Left lung (tissue), 10 donors: Measurements from ENCODE around the gene NAV3. TPM values are rescaled to one million over a fixed set of nuclear protein-coding genes. Genes with fewer than 3 reads are reported as not detected.

ENCODE experiments used
- ATAC-seq: fragments of 200-7000 bp; cut with Tn5 transposase; one replicate; pipeline ENCODE4 v1.9.1; 2020; ENCODE audit warnings: moderate library complexity
- DNase-seq, 4 donors: peaks; one replicate each; pipeline ENCODE4 v3.0.0-alpha.2; 2013 to 2020
- H3K27ac ChIP-seq, 2 donors: fragments of 200-600 bp; sonication (generic) in 1 of 2; one replicate each; pipeline versions ENCODE4 v1.5.0 to v1.8.0; 2020 to 2021
- H3K27me3 ChIP-seq, 2 donors: fragments of 200-600 bp; sonication (generic) in 1 of 2; one replicate each; pipeline versions ENCODE4 v1.5.0 to v1.8.0; 2020 to 2021
- H3K36me3 ChIP-seq, 2 donors: fragments of 200-600 bp; sonication (generic) in 1 of 2; one replicate each; pipeline versions ENCODE4 v1.5.0 to v1.8.0; 2020 to 2021
- H3K4me1 ChIP-seq, 2 donors: fragments of 200-600 bp; one replicate each; pipeline ENCODE4 v1.8.0; 2021
- H3K4me3 ChIP-seq, 2 donors: fragments of 200-600 bp; sonication (generic) in 1 of 2; one replicate each; pipeline versions ENCODE4 v1.5.0 to v1.8.0; 2020 to 2021; ENCODE audit warnings: mild to moderate bottlenecking in 1 of 2
- H3K9me3 ChIP-seq, 2 donors: fragments of 200-600 bp; sonication (generic) in 1 of 2; one replicate each; pipeline versions ENCODE4 v1.5.0 to v1.8.0; 2020 to 2021
- intact Hi-C, 2 donors: fragments of 100-400 bp; cut with DNase I; formaldehyde crosslinking; loops; one replicate each; pipeline versions ENCODE4 v1.11.2 to v1.14.2; 2022
- polyA plus RNA-seq, 6 donors: library from polyadenylated mRNA; unstranded; fragments of 120-200 nt; gene quantifications; one replicate each; pipeline ENCODE4 v1.2.1, GENCODE V29; 2013; ENCODE audit not compliant: insufficient read length in 6 of 6
- total RNA-seq, 2 donors: library from RNA; stranded (reverse); fragmentation: NEBNext Ultra II Directional; extraction: Animal tissue kit (Norgen Biotek cat#: 25700); gene quantifications; one replicate each; pipeline ENCODE4 v1.2.1, GENCODE V29; 2021
- TF ChIP-seq, protein P1 (sequence below), 2 donors: fragments of 200-600 bp; sonication (generic) in 1 of 2; IDR thresholded peaks; one replicate each; pipeline versions ENCODE4 v1.5.0 to v1.8.0; 2021; ENCODE audit warnings: antibody characterized with exemption in 2 of 2
- donor health status: DM: no; HTN: yes; CAD: no.
- donor health status: DM: no; HTN: no; CAD: no.

Gene NAV3
- total and polyA plus RNA-seq, 8 donors: 5.2 to 10.8 (median 6.8) TPM

DNA sequence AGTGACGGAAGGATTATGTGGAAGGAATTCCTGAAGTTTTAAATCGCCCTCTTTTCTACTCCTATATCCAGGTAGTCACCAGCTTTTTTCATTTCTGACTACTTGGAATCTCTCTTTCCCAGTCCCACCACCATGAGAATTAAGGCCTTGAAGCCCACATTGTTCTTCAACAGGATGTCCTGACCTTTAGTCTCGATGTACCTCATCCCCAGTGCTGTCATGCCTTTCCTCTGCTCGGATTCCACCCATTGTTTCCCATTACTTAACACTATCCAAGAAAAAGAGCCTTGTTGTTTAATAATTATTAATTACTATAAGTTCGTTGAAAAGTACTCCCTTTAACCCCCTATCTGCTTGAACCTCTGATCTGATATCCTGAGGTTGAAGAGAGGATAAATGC is 44.0 kb upstream of the NAV3 start:
- Histone ChIP-seq H3K4me3 (no peak overlapping the region), H3K27ac (no peak overlapping the region), H3K4me1 (no peaks in the 10 kb centered on the region), H3K36me3 (no peaks in the 10 kb centered on the region), H3K9me3 (no peaks in the 10 kb centered on the region), H3K27me3 (no peaks in the 10 kb centered on the region)
- TF ChIP-seq, protein P1, sequence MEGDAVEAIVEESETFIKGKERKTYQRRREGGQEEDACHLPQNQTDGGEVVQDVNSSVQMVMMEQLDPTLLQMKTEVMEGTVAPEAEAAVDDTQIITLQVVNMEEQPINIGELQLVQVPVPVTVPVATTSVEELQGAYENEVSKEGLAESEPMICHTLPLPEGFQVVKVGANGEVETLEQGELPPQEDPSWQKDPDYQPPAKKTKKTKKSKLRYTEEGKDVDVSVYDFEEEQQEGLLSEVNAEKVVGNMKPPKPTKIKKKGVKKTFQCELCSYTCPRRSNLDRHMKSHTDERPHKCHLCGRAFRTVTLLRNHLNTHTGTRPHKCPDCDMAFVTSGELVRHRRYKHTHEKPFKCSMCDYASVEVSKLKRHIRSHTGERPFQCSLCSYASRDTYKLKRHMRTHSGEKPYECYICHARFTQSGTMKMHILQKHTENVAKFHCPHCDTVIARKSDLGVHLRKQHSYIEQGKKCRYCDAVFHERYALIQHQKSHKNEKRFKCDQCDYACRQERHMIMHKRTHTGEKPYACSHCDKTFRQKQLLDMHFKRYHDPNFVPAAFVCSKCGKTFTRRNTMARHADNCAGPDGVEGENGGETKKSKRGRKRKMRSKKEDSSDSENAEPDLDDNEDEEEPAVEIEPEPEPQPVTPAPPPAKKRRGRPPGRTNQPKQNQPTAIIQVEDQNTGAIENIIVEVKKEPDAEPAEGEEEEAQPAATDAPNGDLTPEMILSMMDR (IDR thresholded peaks at IDR 0.05): no peak
- intact Hi-C loops: no loop called here
- ATAC-seq (no peak), DNase-seq (no peak)

DNA sequence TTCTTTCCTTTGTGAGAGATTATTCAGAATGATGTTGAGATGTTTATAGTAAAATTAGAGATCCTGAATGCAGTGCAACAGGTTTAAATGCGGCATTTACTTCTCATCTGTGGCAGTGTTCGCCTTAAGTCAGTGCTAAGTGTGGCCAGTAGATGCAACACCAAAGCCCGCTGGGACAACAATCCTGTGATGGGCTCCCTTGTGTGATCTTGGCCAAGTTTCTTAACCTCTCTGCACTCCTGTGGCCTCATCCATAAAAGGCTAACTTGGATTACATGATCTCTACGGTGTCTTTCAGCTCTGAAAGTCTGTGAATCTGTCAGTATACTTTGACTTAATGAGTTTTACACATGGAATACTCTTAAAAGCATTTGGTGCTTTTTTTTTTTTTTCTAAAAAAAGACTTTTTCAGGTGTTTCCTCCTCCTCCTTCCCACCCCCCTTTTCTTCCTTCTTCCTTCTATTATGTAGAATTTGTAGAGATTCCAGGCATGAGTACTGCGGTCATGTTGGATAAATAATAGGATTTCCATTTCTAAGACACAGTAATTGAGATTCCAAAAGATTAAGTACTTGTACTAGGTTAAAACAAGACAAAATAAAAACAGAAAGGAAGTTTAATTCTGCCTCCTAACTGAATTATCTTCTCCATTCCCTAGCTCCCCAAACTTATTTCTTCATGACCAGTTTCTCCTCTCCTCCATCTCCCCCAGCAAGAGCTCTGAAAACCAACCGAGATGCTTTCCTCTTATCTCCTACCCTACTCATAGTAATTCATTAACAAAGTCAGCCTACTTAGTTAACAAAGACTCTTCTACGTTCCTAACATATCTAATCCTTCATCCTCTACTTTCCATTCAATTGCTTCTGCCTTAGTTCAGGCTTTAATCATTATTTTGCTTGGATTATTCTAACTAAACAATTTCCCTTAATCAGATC is 42.2 kb upstream of the NAV3 start:
- Histone ChIP-seq H3K36me3 (no peaks in the 10 kb centered on the region), H3K4me1 (no peaks in the 10 kb centered on the region), H3K4me3 (no peak overlapping the region), H3K27me3 (no peaks in the 10 kb centered on the region), H3K27ac (no peak overlapping the region), H3K9me3 (no peaks in the 10 kb centered on the region)
- DNase-seq (no peak), ATAC-seq (no peak)
- TF ChIP-seq, protein P1 (IDR thresholded peaks at IDR 0.05): no peak
- intact Hi-C loops: no loop called here

DNA sequence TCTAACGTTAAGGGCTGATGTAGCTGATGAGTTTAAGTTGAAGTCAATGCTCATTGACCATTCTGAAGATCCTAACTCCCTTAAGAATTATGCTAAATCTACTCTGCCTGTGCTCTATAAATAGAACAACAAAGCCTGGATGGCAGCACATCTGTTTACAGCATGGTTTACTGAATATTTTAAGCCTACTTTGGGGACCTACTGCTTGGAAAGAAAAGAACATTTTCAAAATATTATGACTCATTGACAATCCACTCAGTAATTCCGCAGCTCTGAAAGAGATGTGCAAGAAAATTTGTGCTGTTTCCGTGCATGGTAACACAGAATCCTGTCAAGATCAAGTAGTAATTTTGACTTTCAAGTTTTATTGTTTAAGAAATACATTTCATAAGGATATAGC is 35.0 kb upstream of the NAV3 start:
- no peaks in the 10 kb centered on the region for H3K9me3 ChIP-seq
- ATAC-seq: no peak
- TF ChIP-seq, protein P1 (IDR thresholded peaks at IDR 0.05): no peak

DNA sequence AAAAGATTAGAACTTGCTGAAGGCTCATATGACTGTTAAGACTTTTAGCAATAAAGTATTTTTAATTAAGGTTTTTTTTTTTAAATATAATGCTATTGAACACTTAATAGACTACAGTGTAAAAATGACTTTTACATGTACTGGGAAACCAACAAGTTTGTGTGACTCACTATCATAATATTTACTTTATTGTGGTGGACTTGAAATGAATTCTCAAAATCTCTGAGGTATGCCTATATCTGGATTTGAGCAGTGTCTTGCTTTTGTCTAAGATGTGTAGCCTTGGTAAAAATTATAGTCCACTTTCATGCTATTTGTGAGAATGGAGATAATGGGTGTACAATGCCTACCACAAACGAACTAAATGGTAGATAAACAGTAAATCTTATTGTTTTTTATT is 33.9 kb upstream of the NAV3 start:
- H3K27me3 ChIP-seq: no peaks in the 10 kb centered on the region
- no peaks in the 10 kb centered on the region for H3K9me3 ChIP-seq
- no peaks in the 10 kb centered on the region for H3K36me3 ChIP-seq
- H3K27ac ChIP-seq: no peak overlapping the region
- no peak overlapping the region for H3K4me3 ChIP-seq
- H3K4me1 ChIP-seq: no peaks in the 10 kb centered on the region
- ATAC-seq (no peak), DNase-seq (no peak)
- intact Hi-C loops: no loop called here
- TF ChIP-seq, protein P1 (IDR thresholded peaks at IDR 0.05): no peak

More for the DNA sequence above, 35.0 kb upstream of the NAV3 start:
- intact Hi-C loops: no loop called here
- Histone ChIP-seq H3K4me3 (no peak overlapping the region), H3K4me1 (no peaks in the 10 kb centered on the region), H3K27me3 (no peaks in the 10 kb centered on the region), H3K36me3 (no peaks in the 10 kb centered on the region), H3K27ac (no peak overlapping the region)
- no peak for DNase-seq

DNA sequence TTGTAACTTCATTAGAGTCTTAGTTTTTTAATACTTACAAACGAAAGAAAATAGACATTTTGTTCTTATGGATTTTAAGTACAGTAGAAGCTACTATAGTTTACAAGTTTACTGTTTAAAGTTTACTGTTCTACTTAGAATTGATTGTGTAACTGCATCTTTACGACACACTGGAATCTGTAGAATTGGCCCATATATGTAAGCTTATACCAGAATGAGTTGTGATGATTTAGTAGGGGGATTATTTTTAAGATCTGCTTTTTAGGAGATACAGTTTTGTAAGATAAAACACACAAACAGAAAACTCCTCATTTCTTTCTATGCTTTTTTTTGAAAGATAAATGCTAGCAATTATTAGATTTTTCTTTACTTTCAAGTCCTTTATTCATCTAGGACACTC is 30.2 kb upstream of the NAV3 start:
- Histone ChIP-seq H3K27ac (no peak overlapping the region), H3K4me1 (no peaks in the 10 kb centered on the region), H3K4me3 (no peak overlapping the region), H3K27me3 (no peaks in the 10 kb centered on the region), H3K36me3 (no peaks in the 10 kb centered on the region), H3K9me3 (peaks cover 0 to 21% of the 10 kb centered on the region in 2 donors)
- intact Hi-C loops: no loop called here
- TF ChIP-seq, protein P1 (IDR thresholded peaks at IDR 0.05): no peak
- no peak for ATAC-seq
- DNase-seq: peak in 1 of 4 donors; percentile 13
